Measurements from ENCODE around the gene MAGOH. TPM values are rescaled to one million over a fixed set of nuclear protein-coding genes. Genes with fewer than 3 reads are reported as not detected.

MAGOH gene
- total RNA-seq, 4 donors from 2014 or later: 28.2 to 37.6 (median 32.7) TPM

DNA sequence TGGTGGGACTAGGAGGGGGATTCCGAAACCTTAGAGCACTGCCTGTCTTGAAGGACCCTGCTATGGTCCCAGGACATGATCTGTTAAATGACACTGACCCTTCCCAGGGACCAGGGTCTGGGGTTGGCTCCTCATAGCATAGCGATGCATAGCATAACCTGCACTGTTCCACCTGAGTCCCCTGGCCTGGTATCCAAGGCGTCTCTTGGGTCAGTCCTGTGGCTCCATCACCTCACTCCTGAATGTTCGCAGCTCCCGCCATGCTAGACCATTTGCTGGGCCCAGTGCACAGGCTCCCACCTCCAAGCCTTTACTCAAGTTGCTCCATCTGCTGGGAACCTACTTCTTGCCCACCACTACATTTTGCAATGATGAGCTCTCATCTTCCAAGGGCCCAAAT, 39.0 kb upstream of the MAGOH start:
- no peak for DNase-seq (ENCODE audit: extremely low spot score)
- intact Hi-C loops (cut with DNase I): no loop called here
- TF ChIP-seq EP300 (IDR thresholded peaks at IDR 0.05): no peak
- no peak for TF ChIP-seq POLR2AphosphoS5 (IDR thresholded peaks at IDR 0.05)
- no peak for TF ChIP-seq POLR2A (IDR thresholded peaks at IDR 0.05; ENCODE audit: low read depth)
- TF ChIP-seq CTCF (IDR thresholded peaks at IDR 0.05): no peak
- no peaks in the 10 kb centered on the region for H3K9me3 ChIP-seq
- H3K27ac ChIP-seq (replicated peaks in 1 of 4): no peak overlapping the region
- no peaks in the 10 kb centered on the region for H3K4me1 ChIP-seq
- peaks cover 0 to 9% (median 0%) of the 10 kb centered on the region in 4 donors for H3K27me3 ChIP-seq
- H3K36me3 ChIP-seq: no peaks in the 10 kb centered on the region
- no peak overlapping the region for H3K4me3 ChIP-seq
- 87% methylated on average over 4 of the region's 5 CpGs for WGBS

GRCh38 chr1:53276902-53277281, 38.6 kb upstream of the MAGOH start:
- Histone ChIP-seq H3K27me3 (peaks cover 0 to 9% (median 0%) of the 10 kb centered on the region in 4 donors), H3K4me3 (no peak overlapping the region), H3K36me3 (no peaks in the 10 kb centered on the region), H3K27ac (replicated peaks in 1 of 4) (no peak overlapping the region), H3K9me3 (no peaks in the 10 kb centered on the region), H3K4me1 (no peaks in the 10 kb centered on the region)
- WGBS: 87% methylated on average over 17 of the region's 46 CpGs
- TF ChIP-seq POLR2A (IDR thresholded peaks at IDR 0.05; ENCODE audit: low read depth) (no peak), EP300 (IDR thresholded peaks at IDR 0.05) (no peak), POLR2AphosphoS5 (IDR thresholded peaks at IDR 0.05) (no peak), CTCF (IDR thresholded peaks at IDR 0.05) (no peak)
- intact Hi-C loops (cut with DNase I): no loop called here
- DNase-seq (ENCODE audit: extremely low spot score): no peak

DNA sequence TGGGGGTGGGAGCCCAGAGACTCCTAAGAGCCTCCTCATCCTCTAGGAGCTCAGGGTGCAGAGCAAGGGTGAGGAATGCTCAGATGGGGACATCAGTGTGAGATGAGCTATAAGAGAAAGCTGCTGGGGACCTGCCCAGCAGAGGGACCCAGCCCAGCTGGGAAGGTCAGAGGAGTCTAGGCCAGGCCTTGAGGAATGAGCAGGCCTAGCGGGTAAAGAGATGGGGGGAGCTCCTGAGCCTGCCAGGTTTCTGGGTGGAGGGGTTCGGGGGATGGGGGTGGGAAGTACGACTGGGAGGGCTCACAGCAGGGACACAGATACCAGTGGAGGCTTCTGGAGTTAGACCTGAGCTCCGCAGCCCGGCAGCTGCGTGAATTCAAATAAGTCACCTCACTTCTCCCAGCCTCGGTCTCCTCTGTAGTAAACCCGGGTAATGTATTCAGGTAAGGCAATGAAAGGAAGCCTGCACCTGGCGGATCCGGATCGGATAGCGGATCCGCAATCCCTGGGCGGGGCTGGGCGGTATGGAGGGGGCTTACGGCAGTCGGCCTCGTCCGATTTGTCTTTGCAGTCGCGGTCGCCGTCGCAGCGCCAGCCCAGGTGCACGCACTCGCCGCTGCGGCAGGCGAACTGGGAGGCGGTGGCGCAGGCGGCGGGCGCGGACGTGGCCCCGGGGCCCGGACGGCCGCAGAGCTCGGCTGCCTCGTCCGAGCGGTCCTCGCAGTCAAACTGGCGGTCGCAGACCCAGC, 38.0 kb upstream of the MAGOH start:
- H3K27me3 ChIP-seq: peaks cover 0 to 9% (median 0%) of the 10 kb centered on the region in 4 donors
- intact Hi-C loops (cut with DNase I): no loop called here
- no peaks in the 10 kb centered on the region for H3K9me3 ChIP-seq
- no peak for DNase-seq (ENCODE audit: extremely low spot score)
- 94% methylated on average over 35 of the region's 48 CpGs for WGBS
- no peaks in the 10 kb centered on the region for H3K36me3 ChIP-seq
- no peaks in the 10 kb centered on the region for H3K4me1 ChIP-seq
- no peak for TF ChIP-seq CTCF (IDR thresholded peaks at IDR 0.05)
- no peak overlapping the region for H3K4me3 ChIP-seq
- no peak overlapping the region for H3K27ac ChIP-seq (replicated peaks in 1 of 4)

GRCh38 chr1:53275566-53275965, 37.2 kb upstream of the MAGOH start:
- intact Hi-C loops (cut with DNase I): no loop called here
- 93% methylated on average over 2 of the region's 3 CpGs for WGBS
- Histone ChIP-seq H3K36me3 (no peaks in the 10 kb centered on the region), H3K4me3 (no peak overlapping the region), H3K4me1 (no peaks in the 10 kb centered on the region), H3K9me3 (no peaks in the 10 kb centered on the region), H3K27me3 (peaks cover 0 to 9% (median 0%) of the 10 kb centered on the region in 4 donors), H3K27ac (replicated peaks in 1 of 4) (no peak overlapping the region)
- DNase-seq (ENCODE audit: extremely low spot score): no peak
- TF ChIP-seq POLR2AphosphoS5 (IDR thresholded peaks at IDR 0.05): no peak
- TF ChIP-seq EP300 (IDR thresholded peaks at IDR 0.05): no peak
- TF ChIP-seq CTCF (IDR thresholded peaks at IDR 0.05): no peak
- TF ChIP-seq POLR2A (IDR thresholded peaks at IDR 0.05; ENCODE audit: low read depth): no peak

Data from esophagus muscularis mucosa (tissue), 4 donors.